NOMO-1 treated with DMSO at 0.1 percent for 48 hours (cell line): Measurements from ENCODE around the gene ZFAND2A.

Experiments
- DNase-seq: peaks from one replicate; lab custom pipeline; 2025; ENCODE audit not compliant: unreplicated experiment; lab: John Stamatoyannopoulos, UW

The ZFAND2A gene

DNA sequence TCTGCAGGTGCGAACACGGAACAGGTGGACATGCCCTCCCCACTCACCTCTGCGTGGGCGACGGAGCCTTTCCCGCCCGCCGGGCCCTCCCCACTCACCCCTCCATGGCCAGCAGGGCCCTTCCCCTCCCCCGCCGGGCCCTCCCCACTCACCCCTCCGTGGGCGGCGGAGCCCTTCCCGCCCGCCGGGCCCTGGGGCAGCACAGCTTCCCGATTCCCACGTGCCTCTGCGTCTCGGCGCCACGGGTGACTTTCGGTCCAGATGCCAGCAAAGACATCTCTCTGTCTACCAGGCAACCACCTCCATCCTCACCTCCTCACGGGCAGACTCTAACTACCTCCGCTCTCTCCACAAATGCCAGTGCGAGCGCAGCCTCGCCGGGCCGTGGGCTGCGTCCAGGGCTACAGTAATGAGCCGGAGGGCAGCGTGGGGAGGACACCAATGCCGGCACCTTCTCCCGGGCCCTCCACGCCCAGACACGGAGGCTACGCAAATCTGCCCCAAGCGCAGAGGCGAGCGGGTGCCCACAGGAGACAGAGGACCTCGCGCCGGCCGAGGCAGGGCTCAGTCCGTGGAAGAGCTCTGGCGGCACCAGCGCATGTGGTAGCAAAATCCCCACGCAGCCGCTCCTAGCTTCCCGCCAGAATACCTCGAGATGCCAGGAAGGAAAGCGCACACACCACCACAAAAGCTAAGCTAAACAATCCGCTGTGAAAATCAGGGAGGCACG is 50.2 kb downstream of the ZFAND2A start:
- no peak for DNase-seq

DNA sequence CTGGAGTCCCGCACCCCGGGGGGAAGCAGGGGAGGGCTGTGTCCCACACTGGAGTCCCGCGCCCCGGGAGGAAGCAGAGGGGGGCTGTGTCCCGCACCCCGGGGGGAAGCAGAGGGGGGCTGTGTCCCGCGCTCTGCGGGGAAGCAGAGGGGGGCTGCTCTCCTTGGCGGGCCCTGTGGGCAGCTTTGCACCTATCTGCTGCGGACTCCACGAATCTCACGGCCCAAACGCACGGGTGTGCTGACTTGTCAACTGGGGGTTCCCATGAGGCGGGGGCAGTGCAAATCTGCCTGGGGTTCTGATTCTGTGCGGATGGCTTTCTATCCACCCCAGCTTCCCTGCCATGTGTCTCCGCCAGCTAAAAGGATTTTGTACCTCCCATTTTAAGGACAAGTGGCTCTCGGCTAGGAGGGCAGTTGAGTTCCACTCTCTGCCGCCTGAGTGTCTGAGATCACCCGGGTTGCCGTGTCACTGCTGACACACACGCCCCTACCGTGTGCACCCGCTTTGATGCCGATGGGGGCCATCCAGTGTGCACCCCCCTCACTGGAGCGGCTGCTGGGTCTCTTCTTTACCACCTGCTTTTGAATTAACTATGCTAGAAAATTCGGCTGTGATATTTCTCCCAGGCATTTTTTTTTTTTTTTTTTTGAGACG is 51.6 kb downstream of the ZFAND2A start:
- no peak for DNase-seq

DNA sequence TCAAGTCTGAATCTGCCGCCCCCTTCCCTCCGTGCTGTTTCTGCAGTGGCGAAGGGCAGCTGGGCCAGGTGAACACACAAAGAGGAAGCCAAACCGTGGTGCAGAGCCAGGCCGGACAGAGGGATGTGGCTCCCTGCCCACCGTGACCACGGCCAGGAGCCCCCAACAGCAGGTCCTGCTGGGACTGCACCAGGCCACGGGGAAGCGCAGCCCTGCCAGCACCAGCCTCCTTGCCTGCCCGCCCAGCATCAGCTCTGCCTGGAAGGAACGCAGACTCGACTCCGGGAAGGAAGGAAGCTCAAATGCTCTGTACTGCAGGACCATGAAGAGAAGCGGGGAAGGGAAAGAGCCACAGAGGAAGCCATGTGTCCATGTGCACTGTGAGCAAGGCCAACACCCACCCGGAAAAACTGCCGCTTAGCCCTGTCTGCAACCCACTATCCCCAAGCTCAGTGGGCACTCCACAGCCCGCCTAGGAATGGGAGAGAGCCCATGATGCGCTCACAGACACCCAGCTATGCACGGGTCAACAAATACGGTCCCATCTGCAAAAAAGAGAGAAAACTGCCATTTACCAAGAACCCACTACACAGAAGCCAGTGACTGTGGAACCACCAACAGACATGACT is 53.1 kb downstream of the ZFAND2A start:
- no peak for DNase-seq

DNA sequence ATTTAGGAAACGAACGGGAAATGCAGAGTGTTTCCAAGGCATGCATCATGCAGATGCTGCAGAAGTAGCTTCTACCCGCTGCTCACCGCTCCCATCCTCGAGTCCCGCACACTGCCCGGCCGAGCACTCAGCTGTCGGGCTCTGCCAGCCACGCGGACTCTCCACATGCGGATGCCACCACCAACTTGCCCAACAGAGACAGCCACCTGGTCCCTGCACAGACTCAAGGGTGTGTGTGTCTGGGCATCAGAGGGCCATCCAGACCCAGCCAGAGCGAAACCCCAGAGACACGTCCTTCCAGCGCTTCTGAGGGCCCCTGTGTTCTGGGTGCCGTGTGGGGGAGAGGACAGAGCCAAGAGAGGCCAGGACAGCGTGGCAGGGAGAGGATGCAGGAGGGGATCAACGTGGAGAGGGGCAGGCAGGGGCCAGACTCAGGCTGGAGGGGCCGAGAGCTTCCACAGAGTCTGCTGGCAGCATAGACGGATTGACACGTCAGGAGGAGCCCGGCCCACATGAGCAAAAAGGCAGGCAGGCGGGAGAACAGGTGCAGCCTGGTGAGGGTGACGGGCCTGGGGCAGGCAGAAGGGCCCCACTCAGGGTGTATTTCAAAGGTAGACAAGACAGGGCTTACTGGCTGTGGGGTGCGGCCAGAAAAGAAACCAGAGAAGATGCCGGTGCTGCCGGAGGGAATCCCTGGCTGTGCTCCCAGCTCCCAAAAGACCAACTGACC is 53.8 kb downstream of the ZFAND2A start:
- DNase-seq: no peak

DNA sequence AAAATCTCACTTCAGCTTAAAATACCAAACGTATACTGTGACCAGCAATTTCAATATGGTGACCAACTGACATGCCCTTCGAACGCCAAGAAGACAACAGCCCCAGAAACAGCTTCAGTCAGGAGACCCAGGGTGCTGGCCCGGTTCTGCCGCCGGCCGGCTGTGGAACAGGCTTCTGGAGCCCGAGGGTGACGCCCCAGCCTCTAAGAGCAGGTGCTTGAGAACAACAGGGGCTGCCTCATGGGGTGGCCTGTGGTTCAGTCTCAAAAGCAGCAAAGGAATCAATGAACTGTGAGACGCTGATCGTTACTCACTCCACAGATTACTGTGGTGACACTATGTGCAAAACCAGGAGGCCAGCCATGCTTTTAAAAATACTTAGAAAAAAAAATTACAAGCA is 54.8 kb downstream of the ZFAND2A start:
- no peak for DNase-seq

DNA sequence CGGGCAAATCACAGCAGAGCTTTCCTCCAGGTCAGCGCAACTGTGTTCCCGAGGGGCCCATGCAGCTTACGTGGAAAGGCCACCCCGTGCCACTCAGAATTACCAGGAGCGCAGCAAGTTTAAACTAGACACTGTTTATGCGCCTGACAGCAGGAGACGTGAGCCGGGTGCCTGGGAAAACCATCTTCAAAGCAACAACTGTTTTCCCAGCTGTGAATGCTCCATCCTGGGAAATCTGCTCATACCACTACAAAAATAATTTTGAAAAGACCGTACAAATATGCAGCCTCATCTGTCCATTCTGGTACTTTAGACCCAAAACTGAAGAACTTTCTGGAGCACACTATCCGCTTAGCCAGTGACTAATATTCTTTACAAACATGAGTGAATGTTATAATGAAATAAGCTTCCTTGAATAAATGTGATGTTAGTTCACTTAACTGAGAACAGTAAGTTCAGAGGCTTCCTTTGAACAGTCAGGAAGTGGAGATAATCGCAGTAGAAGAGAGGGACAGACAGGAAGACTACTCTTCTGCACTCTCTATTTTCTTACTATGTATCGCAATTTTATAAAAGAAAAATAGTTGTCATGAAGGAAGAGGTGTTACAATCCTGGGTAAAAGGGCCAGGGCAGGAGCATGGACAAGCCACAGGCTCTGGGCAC is 55.3 kb downstream of the ZFAND2A start:
- no peak for DNase-seq

DNA sequence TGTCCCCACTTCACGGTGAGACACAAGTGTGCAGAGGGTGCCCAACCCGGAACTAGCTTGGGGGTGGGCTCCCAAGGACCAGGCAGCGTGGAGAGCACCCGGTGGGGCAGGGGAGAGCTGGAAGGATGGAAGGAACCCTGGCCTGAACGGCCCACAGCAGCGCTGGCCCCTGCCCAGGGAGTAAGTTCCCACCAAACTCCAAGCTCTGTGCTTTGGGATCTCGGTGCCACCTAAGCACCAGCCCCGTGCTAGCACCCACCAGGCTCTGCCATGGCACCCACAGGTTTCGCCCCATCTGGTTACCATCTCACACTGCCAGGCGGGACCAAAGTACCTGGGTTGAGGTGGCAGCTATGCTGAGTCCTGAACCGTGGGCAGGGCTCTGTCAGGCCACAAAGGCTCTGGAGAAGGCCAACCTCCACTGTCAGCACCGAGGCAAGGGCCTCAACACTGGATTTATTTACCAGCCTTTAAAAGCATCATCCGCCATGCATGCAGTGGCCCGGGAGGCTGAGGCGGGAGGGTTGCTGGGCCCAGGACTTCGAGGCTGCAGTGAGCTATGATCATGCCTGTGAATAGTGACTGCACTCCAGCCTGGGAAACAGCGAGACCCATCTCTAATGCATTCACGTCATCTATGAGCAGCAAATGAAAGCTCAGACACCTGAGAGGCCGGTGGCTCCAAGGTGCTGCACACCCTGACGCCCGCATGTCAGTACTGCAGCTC is 56.0 kb downstream of the ZFAND2A start:
- DNase-seq: no peak

DNA sequence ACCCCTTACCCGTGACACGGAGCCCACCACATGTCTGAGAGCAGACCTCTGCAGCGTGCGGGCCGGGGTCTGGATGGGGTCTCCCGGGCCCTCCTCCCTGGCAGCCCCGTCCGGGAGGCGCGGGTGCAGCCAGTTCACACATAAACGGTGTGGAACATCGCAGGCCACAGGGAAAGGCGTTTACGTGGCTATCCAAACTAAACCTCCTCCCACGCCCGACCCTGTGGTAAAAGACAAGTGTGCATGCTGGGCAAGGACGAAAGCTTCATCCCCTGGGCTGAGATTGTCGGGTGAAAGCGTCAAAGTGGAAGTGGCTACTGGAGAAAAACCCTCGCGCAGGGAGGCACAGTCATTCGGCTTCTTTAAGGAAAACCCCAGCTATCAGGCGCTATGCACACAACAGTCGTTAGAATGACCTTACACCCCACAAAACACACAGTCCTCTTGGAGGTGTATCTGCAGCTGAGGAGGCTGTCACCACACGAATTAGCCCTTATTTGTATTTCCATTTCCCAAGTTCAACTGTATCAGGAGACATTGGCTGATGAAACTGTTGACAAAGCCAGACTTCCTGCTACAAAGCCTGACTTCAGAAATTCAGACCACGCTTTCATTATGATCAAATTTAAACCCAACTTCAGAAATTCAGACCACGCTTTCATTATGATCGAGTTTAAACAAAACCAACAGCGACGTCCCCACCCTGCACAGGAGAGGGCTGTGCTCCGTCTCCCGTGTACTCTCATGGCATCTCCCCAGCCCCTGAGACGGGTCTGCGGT is 56.8 kb downstream of the ZFAND2A start:
- no peak for DNase-seq
